Panc1 (cell line): ENCODE results near the gene UBAC2. TPM values are rescaled to one million over a fixed set of nuclear protein-coding genes. Genes with fewer than 3 reads are reported as not detected.

Experiments
- ATAC-seq: fragments of 200-7000 bp; cut with Tn5 transposase; 2 replicates; pipeline ENCODE4 v1.9.1; 2020; ENCODE audit warnings: mild to moderate bottlenecking, moderate library complexity
- BruUV-seq: library from RNA; stranded (reverse); fragments of 400-500 nt; replicated peaks from 2 replicates; lab custom pipeline; 2021; lab: Mats Ljungman, UMichigan
- CTCF ChIA-PET: fragments of 300-600 bp; sonication (Branson Sonifier 250); formaldehyde crosslinking; loops from one replicate; lab custom pipeline; 2022; ENCODE audit warnings: antibody characterized with exemption; lab: Charles Lee
- POLR2A ChIA-PET: fragments of 300-600 bp; sonication (Branson Sonifier 250); formaldehyde crosslinking; loops from one replicate; lab custom pipeline; 2022; ENCODE audit warnings: antibody characterized with exemption; lab: Charles Lee
- DNase-seq: peaks from one replicate; pipeline ENCODE4 v3.0.0-alpha.2; 2010; ENCODE audit warnings: low read depth, low spot score
- H3K27ac ChIP-seq: 2 replicates; pipeline ENCODE4 v1.5.1; 2011; ENCODE audit warnings: mild to moderate bottlenecking, low read length, inconsistent platforms
- H3K27me3 ChIP-seq: fragments of 200-500 bp; sonication (Bioruptor generic); 2 replicates; pipeline ENCODE4 v1.6.0; 2014; ENCODE audit warnings: low read length, inconsistent platforms; ENCODE audit not compliant: control insufficient read depth, insufficient read depth
- H3K36me3 ChIP-seq: fragments of 200-500 bp; sonication (Bioruptor generic); 2 replicates; pipeline ENCODE4 v1.5.1; 2014; ENCODE audit warnings: inconsistent platforms, mild to moderate bottlenecking, low read length, moderate library complexity; ENCODE audit not compliant: control insufficient read depth, insufficient read depth
- H3K4me1 ChIP-seq: 2 replicates; pipeline ENCODE4 v1.5.1; 2011; ENCODE audit warnings: inconsistent platforms, mild to moderate bottlenecking, low read length, moderate library complexity; ENCODE audit not compliant: control insufficient read depth, insufficient read depth
- H3K4me3 ChIP-seq, 2 experiments: 2 replicates each; pipeline ENCODE4 v1.5.1; 2011 to 2012; ENCODE audit warnings: low read depth in 2 of 2, low read length in 2 of 2, mild to moderate bottlenecking in 2 of 2, inconsistent platforms in 1 of 2, moderate library complexity in 1 of 2
- H3K9me3 ChIP-seq: fragments of 200-500 bp; sonication (Bioruptor generic); 2 replicates; pipeline ENCODE4 v1.5.1; 2014; ENCODE audit warnings: low read depth, mild to moderate bottlenecking, inconsistent platforms, low read length, moderate library complexity; ENCODE audit not compliant: control insufficient read depth, insufficient read depth
- CTCF ChIP-seq: fragments of 450-650 bp; IDR thresholded peaks from 2 replicates; pipeline ENCODE4 v1.5.1; 2017; ENCODE audit warnings: mild to moderate bottlenecking
- POLR2AphosphoS5 ChIP-seq: IDR thresholded peaks from 2 replicates; pipeline ENCODE4 v1.6.1; 2012; ENCODE audit warnings: mild to moderate bottlenecking, low read depth, low read length, moderate library complexity
- REST ChIP-seq, 2 experiments: IDR thresholded peaks; 2 replicates each; pipeline ENCODE4 v1.6.1; 2011 to 2012; ENCODE audit warnings: low read depth in 2 of 2, control low read depth in 1 of 2, low read length in 1 of 2, mild to moderate bottlenecking in 1 of 2, moderate library complexity in 1 of 2; ENCODE audit not compliant: insufficient read depth in 1 of 2
- SIN3A ChIP-seq: IDR thresholded peaks from 2 replicates; pipeline ENCODE4 v1.6.1; 2012; ENCODE audit warnings: low read depth, mild to moderate bottlenecking, low read length, moderate library complexity, borderline replicate concordance; ENCODE audit not compliant: insufficient read depth
- TCF7L2 ChIP-seq: IDR thresholded peaks from 2 replicates; pipeline ENCODE4 v1.6.1; 2011; ENCODE audit warnings: mild to moderate bottlenecking, low read depth, low read length, inconsistent platforms
- in situ Hi-C: cut with HindIII; loops from 2 replicates; pipeline ENCODE4 v1.10.0; 2016; ENCODE audit warnings: low sequenced_read_pairs, low pct_unique_long_range_greater_than_20kb
- intact Hi-C: fragments of 100-400 bp; cut with micrococcal nuclease; formaldehyde crosslinking; loops from one replicate; pipeline ENCODE4 v1.10.0; 2022; ENCODE audit not compliant: unreplicated experiment
- total RNA-seq: library from RNA; stranded (reverse); gene quantifications from one replicate; pipeline ENCODE4 v1.2.1, GENCODE V29; 2021; ENCODE audit not compliant: unreplicated experiment

The UBAC2 gene
- total RNA-seq, 1 experiment from 2014 or later, result 40.8 TPM

- no peaks in the 10 kb centered on the region for H3K27me3 ChIP-seq
- no peaks in the 10 kb centered on the region for H3K36me3 ChIP-seq
- CTCF ChIA-PET, result interaction anchor here (0.6 kb wide), 1 partner anchor 28 kb away, joined by 16 read pairs; no protein-coding TSS in a partner anchor
- ATAC-seq, result no peak
- no peak for TF ChIP-seq SIN3A
- intact Hi-C loops, result no loop called here
- BruUV-seq, result no TSS peak
- no peaks in the 10 kb centered on the region for H3K9me3 ChIP-seq
- H3K4me1 ChIP-seq, result no peaks in the 10 kb centered on the region
- H3K4me3 ChIP-seq, result no peak overlapping the region
- POLR2A ChIA-PET, result no interaction called here
- H3K27ac ChIP-seq, result no peak overlapping the region
- no peak for DNase-seq
- in situ Hi-C loops, result no loop called here
These were observed 147.3 kb downstream of the UBAC2 start for GRCh38 chr13:99347911-99348451.

- DNase-seq (no peak), ATAC-seq (no peak)
- BruUV-seq, result no TSS peak
- H3K4me1 ChIP-seq, result no peaks in the 10 kb centered on the region
- no peak for TF ChIP-seq TCF7L2
- no peak for TF ChIP-seq REST (IDR thresholded peaks at IDR 0.05; ENCODE audit: insufficient read depth in 1 of 2, low read depth in 2 of 2, low read length in 1 of 2)
- no peak for TF ChIP-seq SIN3A
- no peak for TF ChIP-seq POLR2AphosphoS5
- no peak for TF ChIP-seq CTCF
- CTCF ChIA-PET, result no interaction called here
- POLR2A ChIA-PET, result no interaction called here
- intact Hi-C loops, result no loop called here
- in situ Hi-C loops, result no loop called here
- no peak overlapping the region for H3K27ac ChIP-seq
- no peaks in the 10 kb centered on the region for H3K27me3 ChIP-seq
- H3K4me3 ChIP-seq, result no peak overlapping the region
- H3K36me3 ChIP-seq, result 0 out of 2 replicates have a peak, but pooled peaks cover 2% of the 10 kb centered on the region
- H3K9me3 ChIP-seq, result no peaks in the 10 kb centered on the region
These were observed 149.5 kb downstream of the UBAC2 start for GRCh38 chr13:99350191-99350590.

GRCh38 chr13:99351772-99352171, 151.1 kb downstream of the UBAC2 start:
- no peak overlapping the region for H3K4me3 ChIP-seq
- CTCF ChIA-PET, result no interaction called here
- 0 out of 2 replicates have a peak, but pooled peaks cover 2% of the 10 kb centered on the region for H3K36me3 ChIP-seq
- intact Hi-C loops (no loop called here), in situ Hi-C loops (no loop called here)
- no peaks in the 10 kb centered on the region for H3K9me3 ChIP-seq
- no peaks in the 10 kb centered on the region for H3K4me1 ChIP-seq
- DNase-seq (no peak), ATAC-seq (no peak)
- H3K27ac ChIP-seq, result no peak overlapping the region
- TF ChIP-seq SIN3A (no peak), POLR2AphosphoS5 (no peak), CTCF (no peak), REST (IDR thresholded peaks at IDR 0.05; ENCODE audit: insufficient read depth in 1 of 2, low read depth in 2 of 2, low read length in 1 of 2) (no peak), TCF7L2 (no peak)
- H3K27me3 ChIP-seq, result no peaks in the 10 kb centered on the region
- no TSS peak for BruUV-seq
- POLR2A ChIA-PET, result no interaction called here
